A549 treated with GW870086 at 1 μM for 4 hours (cell line): ENCODE results near the gene AQP9. TPM values are rescaled to one million over a fixed set of nuclear protein-coding genes. Genes with fewer than 3 reads are reported as not detected.

Source experiments
- total RNA-seq: library from RNA; stranded (reverse); fragments of 200-300 nt; extraction: Qiagen RNA extraction; gene quantifications from 5 replicates; pipeline ENCODE4 v1.2.3, GENCODE V29; 2022; ENCODE audit warnings: low read depth

The AQP9 gene
- not detected in 5 replicates for total RNA-seq

GRCh38 chr15:58138106-58138505 is at the start of gene AQP9:
Gene AQP9, plus strand, starts transcription at chr15:58138381. Its CDS starts 185 bp downstream, at chr15:58138566.

Other genes with a start within 250 kb of the AQP9 start
- 0.21 TPM in 1 of 5 replicates, not detected in the others for gene ALDH1A2, start 72.7 kb upstream of the AQP9 start, total RNA-seq